IMR-90 (cell line): ENCODE measurements around the gene IREB2. TPM values are rescaled to one million over a fixed set of nuclear protein-coding genes. Genes with fewer than 3 reads are reported as not detected.

Source experiments
- ATAC-seq: fragments of 200-7000 bp; cut with Tn5 transposase; 2 replicates; pipeline ENCODE4 v1.9.1; 2020; ENCODE audit warnings: low read depth, mild to moderate bottlenecking, moderate library complexity
- BruUV-seq: library from RNA; stranded (reverse); fragments of 400-500 nt; replicated peaks from 2 replicates; lab custom pipeline; 2021; lab: Mats Ljungman, UMichigan
- CTCF ChIA-PET: fragments of 300-600 bp; formaldehyde crosslinking; extraction: SDS; loops from one replicate; lab custom pipeline; 2021; ENCODE audit warnings: antibody characterized with exemption; lab: Yijun Ruan, JAX
- POLR2A ChIA-PET: fragments of 300-600 bp; sonication (Branson Sonifier 250); formaldehyde crosslinking; loops from one replicate; lab custom pipeline; 2022; ENCODE audit warnings: antibody characterized with exemption; ENCODE audit not compliant: unreplicated experiment; lab: Charles Lee
- DNase-seq: peaks from one replicate; pipeline ENCODE4 v3.0.0; 2013
- H2AFZ ChIP-seq: replicated peaks from 2 replicates; pipeline ENCODE3; 2013; ENCODE audit warnings: low read length, mild to moderate bottlenecking; ENCODE audit not compliant: poor library complexity
- H2AK5ac ChIP-seq: 2 replicates; pipeline ENCODE4 v1.6.1; 2013; ENCODE audit warnings: low read depth, low read length, inconsistent platforms
- H2AK9ac ChIP-seq: replicated peaks from 2 replicates; pipeline ENCODE3; 2013; ENCODE audit warnings: mild to moderate bottlenecking, low read depth, low read length, moderate library complexity; ENCODE audit not compliant: poor library complexity
- H2BK120ac ChIP-seq: 2 replicates; pipeline ENCODE4 v1.6.1; 2013; ENCODE audit warnings: low read depth, low read length, inconsistent platforms
- H2BK15ac ChIP-seq: 3 replicates; pipeline ENCODE4 v1.6.1; 2013; ENCODE audit warnings: low read depth, low read length, inconsistent platforms
- H2BK20ac ChIP-seq: 2 replicates; pipeline ENCODE4 v1.6.1; 2013; ENCODE audit warnings: low read depth, mild to moderate bottlenecking, inconsistent platforms, low read length, moderate library complexity
- H2BK5ac ChIP-seq: 2 replicates; pipeline ENCODE4 v1.6.1; 2013; ENCODE audit warnings: mild to moderate bottlenecking, low read depth, low read length, inconsistent platforms; ENCODE audit not compliant: poor library complexity, severe bottlenecking
- H3K14ac ChIP-seq: replicated peaks from 2 replicates; pipeline ENCODE4 v1.6.1; 2013; ENCODE audit warnings: low read depth, low read length, inconsistent platforms
- H3K18ac ChIP-seq: 2 replicates; pipeline ENCODE4 v1.6.1; 2013; ENCODE audit warnings: low read depth, low read length, control low read depth
- H3K23ac ChIP-seq: 2 replicates; pipeline ENCODE4 v1.6.1; 2013; ENCODE audit warnings: low read depth, low read length, inconsistent platforms
- H3K27ac ChIP-seq: 2 replicates; pipeline ENCODE4 v1.5.1; 2013; ENCODE audit warnings: mild to moderate bottlenecking, control low read depth, low read length; ENCODE audit not compliant: insufficient read depth
- H3K27me3 ChIP-seq: 2 replicates; pipeline ENCODE4 v1.6.1; 2013; ENCODE audit warnings: low read length; ENCODE audit not compliant: control insufficient read depth, insufficient read depth
- H3K36me3 ChIP-seq: 2 replicates; pipeline ENCODE4 v1.6.1; 2013; ENCODE audit warnings: low read length, mixed read lengths; ENCODE audit not compliant: control insufficient read depth, insufficient read depth
- H3K4ac ChIP-seq: 2 replicates; pipeline ENCODE4 v1.6.1; 2013; ENCODE audit warnings: low read depth, low read length, inconsistent platforms
- H3K4me1 ChIP-seq: 2 replicates; pipeline ENCODE4 v1.6.1; 2013; ENCODE audit warnings: low read length, mixed read lengths; ENCODE audit not compliant: control insufficient read depth, insufficient read depth
- H3K4me2 ChIP-seq: 2 replicates; pipeline ENCODE4 v1.6.1; 2013; ENCODE audit warnings: low read depth, mild to moderate bottlenecking, control low read depth, low read length, moderate library complexity
- H3K4me3 ChIP-seq: 2 replicates; pipeline ENCODE4 v1.5.1; 2013; ENCODE audit warnings: low read depth, mild to moderate bottlenecking, control low read depth, low read length, moderate library complexity; ENCODE audit not compliant: insufficient read depth
- H3K56ac ChIP-seq: 2 replicates; pipeline ENCODE4 v1.6.1; 2013; ENCODE audit warnings: low read length, inconsistent platforms; ENCODE audit not compliant: insufficient read depth; ENCODE audit errors: extremely low read depth
- H3K79me1 ChIP-seq, 2 experiments: 2 replicates each; pipeline ENCODE4 v1.6.1; 2013; ENCODE audit warnings: low read length in 2 of 2, inconsistent platforms in 1 of 2, low read depth in 1 of 2
- H3K9ac ChIP-seq: 2 replicates; pipeline ENCODE4 v1.6.1; 2013; ENCODE audit warnings: low read depth, low read length, control low read depth
- H3K9me1 ChIP-seq: 2 replicates; pipeline ENCODE4 v1.6.1; 2013; ENCODE audit warnings: low read length, inconsistent platforms; ENCODE audit not compliant: insufficient read depth
- H3K9me3 ChIP-seq: 2 replicates; pipeline ENCODE4 v1.6.1; 2013; ENCODE audit warnings: low read length; ENCODE audit not compliant: control insufficient read depth, insufficient read depth
- H4K20me1 ChIP-seq: 2 replicates; pipeline ENCODE4 v1.6.1; 2013; ENCODE audit warnings: low read length, inconsistent platforms; ENCODE audit not compliant: insufficient read depth
- H4K5ac ChIP-seq: 2 replicates; pipeline ENCODE4 v1.6.1; 2013; ENCODE audit warnings: mild to moderate bottlenecking, low read depth, low read length, control low read depth
- H4K8ac ChIP-seq, 2 experiments: 2 replicates each; pipeline ENCODE4 v1.6.1; 2013; ENCODE audit warnings: low read depth in 2 of 2, low read length in 2 of 2, control low read depth in 1 of 2, inconsistent platforms in 1 of 2
- H4K91ac ChIP-seq: 2 replicates; pipeline ENCODE4 v1.6.1; 2013; ENCODE audit warnings: low read depth, low read length, inconsistent platforms; ENCODE audit not compliant: insufficient read depth
- BHLHE40 ChIP-seq: fragments of 150-350 bp; IDR thresholded peaks from 2 replicates; pipeline ENCODE4 v1.6.1; 2016; ENCODE audit warnings: mild to moderate bottlenecking, low read depth, low read length
- CHD1 ChIP-seq: IDR thresholded peaks from 2 replicates; pipeline ENCODE4 v1.6.1; 2012; ENCODE audit warnings: low read depth, low read length, improper control_type of control experiment
- ELK1 ChIP-seq: fragments of 150-350 bp; IDR thresholded peaks from 2 replicates; pipeline ENCODE4 v1.6.1; 2016; ENCODE audit warnings: low read depth, mild to moderate bottlenecking, low read length, moderate library complexity, borderline replicate concordance
- MAFK ChIP-seq: IDR thresholded peaks from 2 replicates; pipeline ENCODE4 v1.6.1; 2012; ENCODE audit warnings: low read depth, low read length, improper control_type of control experiment
- MAZ ChIP-seq: IDR thresholded peaks from 2 replicates; pipeline ENCODE4 v1.6.1; 2012; ENCODE audit warnings: low read depth, mild to moderate bottlenecking, low read length, improper control_type of control experiment, moderate library complexity, borderline replicate concordance
- MXI1 ChIP-seq: IDR thresholded peaks from 2 replicates; pipeline ENCODE4 v1.6.1; 2012; ENCODE audit warnings: low read depth, mild to moderate bottlenecking, low read length, moderate library complexity, borderline replicate concordance
- NFE2L2 ChIP-seq: fragments of 150-350 bp; IDR thresholded peaks from 2 replicates; pipeline ENCODE4 v1.6.1; 2016; ENCODE audit warnings: low read depth, mild to moderate bottlenecking, low read length
- POLR2A ChIP-seq: IDR thresholded peaks from 2 replicates; pipeline ENCODE4 v1.6.1; 2012; ENCODE audit warnings: mild to moderate bottlenecking, low read depth, low read length
- USF2 ChIP-seq: fragments of 150-350 bp; IDR thresholded peaks from 2 replicates; pipeline ENCODE4 v1.6.1; 2017; ENCODE audit warnings: mild to moderate bottlenecking, antibody characterized with exemption, low read length, low read depth
- WGBS, 2 experiments: methylation state at CpG; one replicate each; pipeline versions ENCODE4 v1.1.5 to v1.1.7; 2013; ENCODE audit warnings: missing lambda C conversion rate in 2 of 2; ENCODE audit not compliant: insufficient read length in 1 of 2; ENCODE audit errors: extremely low coverage in 2 of 2; 5-methylcytosine and 5-hydroxymethylcytosine counted together
- dilution Hi-C: fragments of 300-500 bp; cut with HindIII; formaldehyde crosslinking; loops from one replicate; pipeline ENCODE4 v1.14.3; 2018; ENCODE audit warnings: low sequenced_read_pairs; ENCODE audit not compliant: unreplicated experiment
- in situ Hi-C: fragments of 300-500 bp; cut with MboI; formaldehyde crosslinking; loops from 3 replicates; pipeline ENCODE4 v1.14.3; 2019; ENCODE audit warnings: low sequenced_read_pairs, inconsistent platforms, mixed read lengths
- intact Hi-C: fragments of 100-400 bp; cut with micrococcal nuclease; formaldehyde crosslinking; loops from 2 replicates; pipeline ENCODE4 v1.10.0; 2022
- polyA plus RNA-seq, 3 experiments: library from polyadenylated mRNA; depleted of rRNA; stranded (reverse); fragments of >200 nt; gene quantifications; 2 replicates each; pipeline ENCODE4 v1.2.3, GENCODE V29; 2012; ENCODE audit warnings: low replicate concordance in 1 of 3
- total RNA-seq: library from RNA; depleted of rRNA; stranded (reverse); fragments of >200 nt; gene quantifications from 2 replicates; pipeline ENCODE4 v1.2.3, GENCODE V29; 2012

The IREB2 gene
- total and polyA plus RNA-seq, 2 of the 4 experiments (the other 2 are of a cell fraction): 12.2 to 13.5 TPM

- no peak overlapping the region for H2BK120ac ChIP-seq
- H4K20me1 ChIP-seq: peaks cover 85% of the 10 kb centered on the region
- H3K9me1 ChIP-seq: peaks cover 16% of the 10 kb centered on the region; the same call in 1 of the 2 replicates
- no peak overlapping the region for H2AK9ac ChIP-seq
- BruUV-seq: no TSS peak
- H3K56ac ChIP-seq: no peak overlapping the region
- no peak overlapping the region for H4K8ac ChIP-seq
- in situ Hi-C loops: no loop called here
- no peak overlapping the region for H3K14ac ChIP-seq
- intact Hi-C loops: no loop called here
- H3K23ac ChIP-seq: no peak overlapping the region
- H3K4me3 ChIP-seq: no peak overlapping the region
- H4K5ac ChIP-seq: no peak overlapping the region
- POLR2A ChIA-PET: no interaction called here
- peaks cover 5% of the 10 kb centered on the region for H3K4me1 ChIP-seq
- H3K4ac ChIP-seq: no peak overlapping the region
- 0 out of 2 replicates have a peak, but pooled peaks cover 2% of the 10 kb centered on the region for H3K36me3 ChIP-seq
- no peak overlapping the region for H2AFZ ChIP-seq
- WGBS, 2 experiments: no CpG with 5 or more reads among the region's 1 CpG
- H3K79me1 ChIP-seq: peaks cover 15 to 60% of the 10 kb centered on the region in 2 experiments
- H3K27ac ChIP-seq: no peak overlapping the region
- CTCF ChIA-PET: no interaction called here
- H4K91ac ChIP-seq: no peak overlapping the region
- DNase-seq: peak; percentile 69
- TF ChIP-seq ELK1 (no peak), USF2 (no peak), POLR2A (no peak), CHD1 (no peak), BHLHE40 (no peak), MAFK (no peak), NFE2L2 (no peak), MAZ (no peak), MXI1 (no peak)
- peak; percentile 78 for ATAC-seq
- no peaks in the 10 kb centered on the region for H3K9me3 ChIP-seq
- no peak overlapping the region for H2BK15ac ChIP-seq
- H2BK5ac ChIP-seq: no peak overlapping the region
- H3K27me3 ChIP-seq: no peaks in the 10 kb centered on the region
- H3K9ac ChIP-seq: no peak overlapping the region
- H3K18ac ChIP-seq: no peak overlapping the region
- no peak overlapping the region for H3K4me2 ChIP-seq
- dilution Hi-C loops: no loop called here
- H2AK5ac ChIP-seq: no peak overlapping the region
- no peak overlapping the region for H2BK20ac ChIP-seq
Measured at GRCh38 chr15:78457101-78457500, 19.1 kb downstream of the IREB2 start.
